K562 (cell line): ENCODE data around the gene ARPP21. TPM values are rescaled to one million over a fixed set of nuclear protein-coding genes. Genes with fewer than 3 reads are reported as not detected.

ENCODE experiments used
- ATAC-seq: fragments of 200-7000 bp; cut with Tn5 transposase; 3 replicates; pipeline ENCODE4 v1.9.1; 2020; ENCODE audit warnings: moderate library complexity
- BruUV-seq: library from RNA; stranded (reverse); fragments of 400-500 nt; replicated peaks from 2 replicates; lab custom pipeline; 2021; lab: Mats Ljungman, UMichigan
- CTCF ChIA-PET: fragments of 300-600 bp; formaldehyde crosslinking; extraction: SDS; loops from one replicate; lab custom pipeline; 2021; ENCODE audit warnings: low intra/inter-chr PET ratio; lab: Yijun Ruan, JAX
- POLR2A ChIA-PET: fragments of 300-600, 350-650 bp; sonication (Branson Sonifier 250); formaldehyde crosslinking; extraction: SDS; loops from one replicate; lab custom pipeline; 2021; ENCODE audit warnings: antibody characterized with exemption, inconsistent platforms; lab: Yijun Ruan, JAX
- DNase-seq, 4 experiments: peaks; one replicate each; pipeline versions ENCODE4 v3.0.0 to v3.0.0-alpha.2; 2011 to 2018; ENCODE audit warnings: low spot score in 3 of 4, mixed read lengths in 3 of 4; ENCODE audit errors: extremely low read depth in 1 of 4
- FAIRE-seq: peaks from 2 replicates; lab custom pipeline; 2011; peaks lifted over from hg19 to GRCh38; lab: Jason Lieb, UNC
- H2AFZ ChIP-seq: 2 replicates; pipeline ENCODE4 v1.6.0; 2011; ENCODE audit warnings: low read depth, low read length, control low read depth, inconsistent platforms
- H3K27ac ChIP-seq: fragments of 200-600 bp; 3 replicates; pipeline ENCODE4 v1.8.0; 2011; ENCODE audit warnings: low read depth, mild to moderate bottlenecking, control low read depth, inconsistent platforms, low read length, moderate library complexity, mixed read lengths; ENCODE audit errors: extremely low read depth
- H3K27me3 ChIP-seq, 2 experiments: fragments of 300-600 bp in 1 of 2; 2 replicates in 1 of 2; 3 replicates in 1 of 2; pipeline versions ENCODE4 v1.6.0 to v1.8.0; 2011; ENCODE audit warnings: inconsistent platforms in 2 of 2, low read length in 2 of 2, mild to moderate bottlenecking in 1 of 2, mixed read lengths in 1 of 2, moderate library complexity in 1 of 2; ENCODE audit not compliant: control insufficient read depth in 2 of 2, insufficient read depth in 2 of 2
- H3K36me3 ChIP-seq: fragments of 300-600 bp; 3 replicates; pipeline ENCODE4 v1.8.0; 2011; ENCODE audit warnings: mild to moderate bottlenecking, low read length, inconsistent platforms; ENCODE audit not compliant: control insufficient read depth, insufficient read depth
- H3K4me1 ChIP-seq, 2 experiments: fragments of 200-600 bp in 1 of 2; replicated peaks in 1 of 2; 2 replicates in 1 of 2; 3 replicates in 1 of 2; pipeline versions ENCODE4 v1.5.1 to v1.8.0; 2011; ENCODE audit warnings: inconsistent platforms in 2 of 2, low read length in 2 of 2, mild to moderate bottlenecking in 1 of 2, mixed read lengths in 1 of 2, moderate library complexity in 1 of 2; ENCODE audit not compliant: control insufficient read depth in 2 of 2, insufficient read depth in 2 of 2
- H3K4me2 ChIP-seq: 2 replicates; pipeline ENCODE4 v1.6.1; 2011; ENCODE audit warnings: low read length, control low read depth, inconsistent platforms, mixed read lengths; ENCODE audit not compliant: insufficient read depth
- H3K4me3 ChIP-seq: fragments of 200-600 bp; sonication (generic), shearing (Covaris generic); 2 replicates; pipeline ENCODE4 v1.5.1; 2016; ENCODE audit warnings: control low read depth, inconsistent platforms
- H3K79me2 ChIP-seq: fragments of 200-600 bp; 3 replicates; pipeline ENCODE4 v1.8.0; 2011; ENCODE audit warnings: low read length, inconsistent platforms; ENCODE audit not compliant: control insufficient read depth, insufficient read depth
- H3K9ac ChIP-seq, 2 experiments: 2 replicates each; pipeline versions ENCODE4 v1.6.0 to v1.6.1; 2011; ENCODE audit warnings: low read depth in 2 of 2, low read length in 2 of 2, control low read depth in 1 of 2, inconsistent platforms in 1 of 2, mild to moderate bottlenecking in 1 of 2, mixed read lengths in 1 of 2; ENCODE audit not compliant: insufficient read depth in 1 of 2
- H3K9me1 ChIP-seq: one replicate; pipeline ENCODE4 v1.6.0; 2011; ENCODE audit warnings: inconsistent platforms, mild to moderate bottlenecking, low read length, moderate library complexity; ENCODE audit not compliant: control insufficient read depth, insufficient read depth
- H3K9me3 ChIP-seq: replicated peaks from 2 replicates; pipeline ENCODE4 v1.5.1; 2011; ENCODE audit warnings: low read depth, low read length, inconsistent platforms; ENCODE audit not compliant: control insufficient read depth, insufficient read depth
- H4K20me1 ChIP-seq: replicated peaks from 2 replicates; pipeline ENCODE4 v1.6.1; 2011; ENCODE audit warnings: low read length, inconsistent platforms, mixed read lengths; ENCODE audit not compliant: control insufficient read depth, insufficient read depth
- POLR2AphosphoS2 ChIP-seq: IDR thresholded peaks from 2 replicates; pipeline ENCODE4 v1.6.1; 2012; ENCODE audit warnings: low read length, improper control_type of control experiment
- ZNF146 ChIP-seq: IDR thresholded peaks from one replicate; pipeline ENCODE4 v1.6.1; 2018; ENCODE audit warnings: missing compliant biosample characterization; ENCODE audit not compliant: unreplicated experiment
- ZNF324 ChIP-seq: fragments of 250-450 bp; sonication (Bioruptor Pico); IDR thresholded peaks from 2 replicates; pipeline ENCODE4 v1.4.0; 2020; ENCODE audit warnings: mild to moderate bottlenecking
- WGBS: fragments of 100-300 bp; shearing (Covaris generic); methylation state at CpG from one replicate; pipeline ENCODE4 v1.1.6; 2016; ENCODE audit warnings: low coverage, mixed read lengths; ENCODE audit not compliant: insufficient coverage; ENCODE audit errors: missing lambda C conversion rate; 5-methylcytosine and 5-hydroxymethylcytosine counted together
- in situ Hi-C: fragments of 300-500 bp; cut with MboI; formaldehyde crosslinking; loops from 4 replicates; pipeline ENCODE4 v1.15.0; 2018; ENCODE audit warnings: inconsistent platforms, mixed read lengths
- intact Hi-C: fragments of 100-400 bp; cut with micrococcal nuclease; formaldehyde crosslinking; loops from 2 replicates; pipeline ENCODE4 v1.14.2; 2022
- polyA plus RNA-seq, 8 experiments: library from polyadenylated mRNA; depleted of rRNA in 4 of 8; stranded (reverse) in 5 of 8; unstranded in 3 of 8; fragments of >200 nt; fragmentation: Nextera tagmentation in 2 of 8; fragmentation: Illumina TruSeq in 1 of 8; extraction: Ambion mirVana in 2 of 8; extraction: Trizol in 1 of 8; gene quantifications; 2 replicates each; pipeline versions ENCODE4 v1.2.1 to v1.2.3, GENCODE V29; 2011 to 2014; ENCODE audit warnings: inconsistent platforms in 1 of 8, missing spikeins in 1 of 8
- total RNA-seq, 7 experiments: library from RNA; depleted of rRNA in 6 of 7; stranded (reverse); fragments of >200 nt in 6 of 7; fragmentation: Illumina TruSeq in 2 of 7; extraction: Trizol in 2 of 7; gene quantifications; 2 replicates each; pipeline versions ENCODE4 v1.2.1 to v1.2.3, GENCODE V29; 2011 to 2021; ENCODE audit warnings: low replicate concordance in 1 of 7
- TF ChIP-seq, protein P1 (sequence below), 2 experiments: fragments of 450-650 bp; IDR thresholded peaks; 2 replicates each; pipeline ENCODE4 v1.6.1; 2016; ENCODE audit warnings: mild to moderate bottlenecking in 2 of 2, borderline replicate concordance in 1 of 2, low read depth in 1 of 2, moderate library complexity in 1 of 2

Gene ARPP21
- total and polyA plus RNA-seq, 9 of the 15 experiments (the other 6 are each of a cell fraction or from before 2014, with no cell fraction given): not detected

DNA sequence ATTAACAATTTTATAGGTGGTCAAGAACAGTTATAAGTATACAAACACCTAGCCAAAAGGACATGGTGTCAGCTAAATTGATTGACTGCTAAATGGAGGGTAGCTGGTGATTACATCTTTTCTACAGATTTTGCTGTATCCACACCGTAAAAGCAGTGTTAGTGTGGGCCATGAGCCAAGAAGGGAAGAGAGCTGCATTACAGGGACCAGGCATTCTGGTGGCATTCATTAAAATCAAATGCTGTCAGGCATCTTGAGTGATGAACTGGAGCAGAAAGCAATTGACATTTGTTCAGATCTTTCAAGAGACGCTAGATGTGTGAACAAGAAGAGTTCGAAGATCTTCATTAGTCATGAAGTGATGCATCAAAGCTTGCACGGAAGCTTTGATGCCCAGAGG is 177.9 kb downstream of the ARPP21 start (continued):
- TF ChIP-seq, protein P1, sequence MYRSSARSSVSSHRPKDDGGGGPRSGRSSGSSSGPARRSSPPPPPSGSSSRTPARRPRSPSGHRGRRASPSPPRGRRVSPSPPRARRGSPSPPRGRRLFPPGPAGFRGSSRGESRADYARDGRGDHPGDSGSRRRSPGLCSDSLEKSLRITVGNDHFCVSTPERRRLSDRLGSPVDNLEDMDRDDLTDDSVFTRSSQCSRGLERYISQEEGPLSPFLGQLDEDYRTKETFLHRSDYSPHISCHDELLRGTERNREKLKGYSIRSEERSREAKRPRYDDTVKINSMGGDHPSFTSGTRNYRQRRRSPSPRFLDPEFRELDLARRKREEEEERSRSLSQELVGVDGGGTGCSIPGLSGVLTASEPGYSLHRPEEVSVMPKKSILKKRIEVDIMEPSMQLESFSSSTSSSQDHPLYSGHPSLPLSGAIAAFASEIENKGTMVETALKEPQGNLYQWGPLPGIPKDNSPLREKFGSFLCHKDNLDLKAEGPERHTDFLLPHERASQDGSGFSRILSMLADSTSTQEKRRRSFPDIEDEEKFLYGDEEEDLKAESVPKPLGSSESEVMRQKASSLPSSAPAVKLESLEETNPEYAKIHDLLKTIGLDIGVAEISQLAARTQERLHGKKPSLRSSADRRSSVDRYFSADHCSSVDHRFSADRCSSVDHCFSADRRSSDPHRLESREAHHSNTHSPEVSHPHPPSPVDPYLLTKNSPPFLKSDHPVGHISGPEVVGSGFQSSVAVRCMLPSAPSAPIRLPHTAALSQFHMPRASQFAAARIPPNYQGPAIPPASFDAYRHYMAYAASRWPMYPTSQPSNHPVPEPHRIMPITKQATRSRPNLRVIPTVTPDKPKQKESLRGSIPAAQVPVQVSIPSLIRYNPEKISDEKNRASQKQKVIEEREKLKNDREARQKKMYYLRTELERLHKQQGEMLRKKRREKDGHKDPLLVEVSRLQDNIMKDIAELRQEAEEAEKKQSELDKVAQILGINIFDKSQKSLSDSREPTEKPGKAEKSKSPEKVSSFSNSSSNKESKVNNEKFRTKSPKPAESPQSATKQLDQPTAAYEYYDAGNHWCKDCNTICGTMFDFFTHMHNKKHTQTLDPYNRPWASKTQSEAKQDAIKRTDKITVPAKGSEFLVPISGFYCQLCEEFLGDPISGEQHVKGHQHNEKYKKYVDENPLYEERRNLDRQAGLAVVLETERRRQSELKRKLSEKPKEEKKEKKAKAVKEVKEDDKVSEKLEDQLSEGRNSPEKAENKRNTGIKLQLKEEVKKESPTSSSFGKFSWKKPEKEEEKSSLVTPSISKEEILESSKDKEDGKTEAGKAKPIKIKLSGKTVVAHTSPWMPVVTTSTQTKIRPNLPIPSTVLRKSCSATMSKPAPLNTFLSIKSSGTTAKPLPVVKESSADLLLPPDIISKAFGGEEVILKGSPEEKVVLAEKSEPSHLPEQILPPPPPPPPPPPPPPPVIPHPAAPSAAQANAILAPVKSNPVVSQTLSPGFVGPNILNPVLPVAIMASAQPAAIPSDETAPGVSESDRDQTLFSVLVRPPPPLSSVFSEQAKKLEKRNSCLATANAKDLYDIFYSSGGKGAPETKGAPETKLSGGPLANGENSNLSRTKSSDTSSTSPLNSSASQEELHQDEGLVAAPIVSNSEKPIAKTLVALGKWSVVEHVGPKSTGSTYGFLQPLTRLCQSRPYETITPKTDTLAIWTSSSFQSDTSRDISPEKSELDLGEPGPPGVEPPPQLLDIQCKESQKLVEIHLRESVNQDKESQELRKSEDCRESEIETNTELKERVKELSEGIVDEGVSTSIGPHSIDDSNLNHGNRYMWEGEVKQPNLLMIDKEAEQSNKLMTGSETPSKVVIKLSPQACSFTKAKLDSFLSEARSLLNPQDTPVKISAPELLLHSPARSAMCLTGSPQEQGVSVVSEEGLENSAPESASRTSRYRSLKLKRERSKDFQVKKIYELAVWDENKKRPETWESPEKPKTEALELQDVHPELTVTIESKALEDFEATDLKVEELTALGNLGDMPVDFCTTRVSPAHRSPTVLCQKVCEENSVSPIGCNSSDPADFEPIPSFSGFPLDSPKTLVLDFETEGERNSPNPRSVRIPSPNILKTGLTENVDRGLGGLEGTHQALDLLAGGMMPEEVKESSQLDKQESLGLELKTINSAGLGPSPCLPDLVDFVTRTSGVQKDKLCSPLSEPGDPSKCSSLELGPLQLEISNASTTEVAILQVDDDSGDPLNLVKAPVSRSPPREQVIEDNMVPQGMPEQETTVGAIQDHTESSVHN (IDR thresholded peaks at IDR 0.05; ENCODE audit: borderline replicate concordance in 1 of 2, low read depth in 1 of 2): no peak
- no peak for TF ChIP-seq ZNF146

GRCh38 chr3:35832140-35832571 is 192.8 kb downstream of the ARPP21 start:
- Histone ChIP-seq H3K36me3 (no peaks in the 10 kb centered on the region), H2AFZ (no peak overlapping the region), H4K20me1 (no peaks in the 10 kb centered on the region), H3K4me3 (no peak overlapping the region), H3K4me2 (no peak overlapping the region), H3K27me3 (no peaks in the 10 kb centered on the region), H3K79me2 (no peaks in the 10 kb centered on the region), H3K9ac (no peak overlapping the region), H3K9me1 (no peaks in the 10 kb centered on the region), H3K27ac (no peak overlapping the region), H3K9me3 (no peaks in the 10 kb centered on the region), H3K4me1 (no peaks in the 10 kb centered on the region)
- in situ Hi-C loops: no loop called here
- DNase-seq (no peak), FAIRE-seq (no peak), ATAC-seq (no peak)
- WGBS: 1% methylated on average over 5 of the region's 5 CpGs
- POLR2A ChIA-PET: no interaction called here
- intact Hi-C loops: no loop called here
- CTCF ChIA-PET: no interaction called here
- no TSS peak for BruUV-seq
- no peak for TF ChIP-seq POLR2AphosphoS2
- no peak for TF ChIP-seq ZNF324
